Ureter (tissue), 1 donor: ENCODE data around the gene ZC3H13. TPM values are rescaled to one million over a fixed set of nuclear protein-coding genes. Genes with fewer than 3 reads are reported as not detected.
"Not testable (repeated sequence)": the region's sequence is repeated elsewhere in the genome, so short reads cannot be mapped to it uniquely, and the experiment has no call there.

Experiments
- DNase-seq: peaks from one replicate; pipeline ENCODE4 v3.0.0-alpha.2; 2020; ENCODE audit warnings: low spot score
- total RNA-seq: library from RNA; stranded (reverse); gene quantifications from one replicate; pipeline ENCODE4 v1.2.4, GENCODE V29; 2023
- donor health status: DM: yes; HTN: yes; CAD: no.

Gene ZC3H13
- total RNA-seq, 1 donor from 2014 or later = 53.4 TPM

- no peak for DNase-seq
Measured at GRCh38 chr13:46006688-46007452, 45.7 kb downstream of the ZC3H13 start.

DNA sequence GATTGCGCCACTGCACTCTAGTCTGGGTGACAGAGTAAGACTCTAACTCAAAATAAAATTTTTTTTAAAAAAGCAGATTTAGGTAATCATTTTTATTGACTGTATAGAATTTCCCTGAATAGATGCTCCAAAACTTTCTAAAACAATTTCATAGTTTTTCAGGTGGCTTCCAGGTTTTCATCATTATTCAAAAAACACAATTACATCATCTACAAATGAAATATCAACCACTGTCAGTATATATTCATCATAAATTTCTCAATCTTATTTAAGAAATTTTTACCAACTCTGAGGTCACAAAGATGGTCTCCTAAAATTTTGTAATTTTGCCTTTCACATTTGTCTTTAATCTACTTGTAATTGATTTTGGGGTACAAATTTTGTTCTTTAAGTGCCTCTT lies 48.1 kb downstream of the ZC3H13 start:
- DNase-seq = no peak

DNA sequence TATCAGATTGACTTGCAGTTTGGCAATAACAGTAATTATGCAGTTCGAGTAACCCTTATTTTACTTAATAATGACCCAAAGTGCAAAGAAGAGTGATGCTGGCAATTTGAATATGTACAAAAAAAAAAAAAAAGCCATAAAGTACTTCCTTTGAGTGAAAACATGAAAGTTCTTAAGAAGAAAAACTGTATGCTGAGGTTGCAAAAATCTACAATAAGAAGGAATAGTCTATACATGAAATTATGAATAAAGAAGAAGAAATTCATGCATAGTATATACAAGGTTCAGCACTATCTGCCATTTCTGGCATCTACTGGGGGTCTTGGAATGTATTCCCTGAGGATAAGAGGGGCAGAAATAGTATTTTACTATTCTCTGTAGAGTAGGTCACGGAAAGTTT lies 55.9 kb downstream of the ZC3H13 start:
- DNase-seq = no peak

DNA sequence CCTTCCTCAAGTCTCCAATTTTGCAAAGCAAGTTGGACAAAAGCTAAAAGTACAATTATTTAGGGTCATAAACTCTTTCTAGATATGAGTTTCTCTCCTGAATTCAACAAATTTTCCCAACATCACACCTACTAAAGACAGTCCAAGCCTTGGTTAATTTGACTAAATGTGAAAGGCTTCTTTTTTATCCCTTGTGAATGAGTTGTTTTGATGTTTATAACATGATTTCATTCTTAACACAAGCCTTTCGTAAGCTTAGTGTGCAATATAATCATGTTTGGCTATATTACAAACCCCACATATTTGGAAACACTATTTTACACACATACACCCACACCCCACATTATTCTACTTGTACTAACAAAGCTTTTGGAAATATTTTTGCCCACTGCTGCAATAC lies 57.3 kb downstream of the ZC3H13 start:
- no peak for DNase-seq

DNA sequence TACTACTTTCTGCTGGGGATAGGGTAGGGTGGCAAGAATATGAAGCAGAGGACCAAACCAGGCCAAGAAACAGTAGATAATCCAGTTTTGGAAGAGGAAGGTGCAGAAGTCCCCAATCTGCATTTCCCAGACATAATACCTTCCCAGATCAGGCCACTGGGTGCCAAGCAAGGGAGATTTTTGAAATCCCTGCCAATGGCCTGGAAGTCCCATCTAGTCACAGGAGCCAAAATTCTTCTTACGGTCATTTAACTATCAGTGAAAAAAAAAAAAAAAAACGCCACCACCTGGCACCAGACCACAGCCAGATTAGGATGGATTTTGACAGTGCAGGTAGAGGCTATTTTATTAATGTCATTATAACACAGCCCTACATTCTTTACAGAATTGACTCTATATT lies 57.8 kb downstream of the ZC3H13 start:
- DNase-seq = no peak

DNA sequence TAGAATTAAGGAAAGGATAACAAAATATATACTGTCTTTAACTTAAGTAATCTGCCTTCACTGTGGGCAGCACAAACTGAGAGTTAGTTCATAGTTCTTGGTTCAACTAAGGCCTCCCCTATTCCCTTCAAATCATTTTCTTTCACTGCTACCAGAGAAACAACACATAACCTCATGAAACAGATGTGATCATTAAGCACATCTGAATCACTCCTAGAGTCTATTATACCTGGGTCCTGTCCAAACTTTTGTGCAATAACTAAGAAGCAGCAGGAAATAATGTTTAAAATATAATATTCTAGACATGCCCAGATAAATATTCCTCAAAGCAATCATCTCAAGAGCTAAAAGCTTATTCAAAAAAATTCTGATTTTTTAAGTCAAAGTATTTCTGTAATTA lies 62.9 kb downstream of the ZC3H13 start:
- no peak for DNase-seq

DNA sequence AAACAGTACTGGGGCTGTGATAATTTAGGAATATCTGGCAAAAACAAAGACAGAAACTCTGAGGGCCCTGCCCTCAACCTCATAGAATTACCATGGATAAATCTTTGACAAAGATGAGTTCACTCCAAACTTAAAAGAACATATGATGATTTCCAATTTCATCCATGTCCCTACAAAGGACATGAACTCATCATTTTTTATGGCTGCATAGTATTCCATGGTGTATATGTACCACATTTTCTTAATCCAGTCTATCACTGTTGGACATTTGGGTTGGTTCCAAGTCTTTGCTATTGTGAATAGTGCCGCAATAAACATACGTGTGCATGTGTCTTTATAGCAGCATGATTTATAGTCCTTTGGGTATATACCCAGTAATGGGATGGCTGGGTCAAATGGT lies 71.4 kb downstream of the ZC3H13 start:
- DNase-seq = not testable (repeated sequence)

- DNase-seq = no peak
Measured at GRCh38 chr13:45975337-45975736, 77.2 kb downstream of the ZC3H13 start.

- no peak for DNase-seq
Measured at GRCh38 chr13:45974500-45974899, 78.0 kb downstream of the ZC3H13 start.

- no peak for DNase-seq
Measured at GRCh38 chr13:45967589-45967988, 85.0 kb downstream of the ZC3H13 start.

GRCh38 chr13:45966715-45967114 lies 85.8 kb downstream of the ZC3H13 start:
- DNase-seq = no peak

DNA sequence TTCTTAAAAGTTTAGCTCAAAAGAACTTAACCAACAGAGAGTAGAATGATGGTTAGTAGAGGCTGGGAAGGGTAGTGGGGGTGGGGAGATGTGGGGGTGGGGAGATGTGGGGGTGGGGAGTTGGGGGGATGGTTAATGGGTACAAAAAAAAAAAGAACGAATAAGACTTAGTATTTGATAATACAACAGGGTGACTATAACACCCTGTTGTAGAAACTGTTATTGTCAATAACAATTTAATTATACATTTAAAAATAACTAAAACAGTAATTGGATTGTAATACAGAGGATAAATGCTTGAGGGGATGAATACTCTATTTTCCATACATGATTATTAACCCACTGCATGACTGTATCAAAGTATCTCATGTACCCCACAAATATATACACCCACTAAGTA lies 91.1 kb downstream of the ZC3H13 start:
- no peak for DNase-seq

- no peak for DNase-seq
Measured at GRCh38 chr13:45954836-45955800, 97.4 kb downstream of the ZC3H13 start.

- no peak for DNase-seq
Measured at GRCh38 chr13:45953082-45953481, 99.5 kb downstream of the ZC3H13 start.

DNA sequence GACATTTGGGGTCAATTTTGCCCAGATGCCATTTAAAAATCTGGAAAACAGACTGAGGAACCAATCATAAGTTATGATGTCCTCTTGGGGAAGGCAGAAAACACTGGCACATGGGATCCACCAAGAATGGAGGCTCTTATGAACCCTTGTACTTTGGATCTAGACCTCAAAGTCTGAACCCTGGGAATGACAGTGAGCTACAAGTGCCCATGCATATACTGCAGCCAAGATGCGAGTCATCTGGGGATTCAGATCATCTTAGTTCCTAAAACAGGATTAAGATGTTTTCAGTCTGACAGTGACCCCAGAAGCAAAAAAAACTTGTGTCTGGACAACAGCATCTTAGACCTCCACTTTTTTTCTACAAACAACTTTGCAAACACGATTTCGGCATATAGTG lies 100.8 kb downstream of the ZC3H13 start:
- no peak for DNase-seq

GRCh38 chr13:45951166-45951565 lies 101.4 kb downstream of the ZC3H13 start:
- no peak for DNase-seq

DNA sequence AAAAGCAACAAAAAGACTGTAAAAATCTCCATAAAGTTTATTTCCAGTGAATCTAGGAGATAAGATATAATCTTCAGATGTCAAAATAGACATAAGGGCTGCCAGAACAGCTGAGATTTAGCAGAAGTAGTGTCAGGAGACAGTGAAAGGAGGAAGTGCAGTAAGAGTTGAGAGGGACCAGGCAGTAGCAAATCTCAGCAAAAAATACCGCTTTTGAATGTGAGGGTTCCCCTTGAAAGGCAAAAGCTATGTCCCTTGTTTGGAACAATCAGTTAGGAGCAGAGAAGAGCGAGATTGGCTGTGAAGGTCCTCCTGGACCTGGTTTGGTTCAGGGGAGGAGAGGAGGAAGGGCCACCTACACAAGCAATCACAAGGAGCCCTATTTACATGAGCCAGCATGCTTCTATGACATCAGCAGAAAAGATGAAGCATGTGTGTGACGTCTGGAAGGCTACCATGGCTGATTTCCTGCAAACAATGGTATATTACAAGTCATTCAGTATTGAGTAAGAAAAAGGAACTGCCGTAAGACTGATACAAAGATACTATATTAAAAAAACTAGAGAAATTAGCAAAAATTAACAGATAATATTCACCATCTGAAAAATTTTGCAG lies 102.1 kb downstream of the ZC3H13 start:
- DNase-seq = no peak

DNA sequence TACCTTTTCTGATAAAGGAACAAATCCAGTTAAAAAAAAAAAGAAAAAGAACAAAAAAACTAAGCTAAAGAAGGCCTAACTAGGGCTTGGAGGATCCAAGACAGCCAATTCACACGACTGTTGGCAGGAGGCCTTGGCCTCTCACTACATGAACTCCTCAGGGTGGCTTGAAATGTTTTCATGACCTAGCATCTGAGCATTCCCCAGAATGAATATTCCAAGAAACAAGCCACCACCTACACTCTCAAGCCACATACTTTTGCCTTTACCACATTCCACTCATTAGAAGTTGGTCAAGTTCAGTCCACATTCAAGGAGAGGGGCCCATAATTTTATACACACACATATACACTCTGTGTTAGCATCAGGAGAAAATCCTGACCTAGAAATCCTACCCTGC lies 103.4 kb downstream of the ZC3H13 start:
- no peak for DNase-seq

DNA sequence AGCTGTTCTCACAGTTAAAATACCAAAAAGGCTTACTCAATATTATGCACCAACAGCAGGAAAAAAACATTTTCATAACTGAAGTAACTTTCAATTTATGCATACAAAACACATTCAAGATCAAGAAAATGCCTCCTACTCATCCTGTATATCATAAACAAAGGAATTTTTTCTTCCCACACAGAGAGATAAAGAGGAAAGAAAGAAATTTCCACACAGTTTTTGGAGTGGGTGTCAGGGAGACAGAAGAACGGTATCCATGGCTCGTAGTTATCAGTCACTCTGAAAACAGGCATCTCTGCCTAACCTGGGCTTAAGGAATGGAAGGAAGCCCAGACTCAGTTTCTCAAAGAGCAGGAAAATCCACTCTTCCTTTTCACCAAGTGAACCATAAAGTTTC lies 108.6 kb downstream of the ZC3H13 start:
- DNase-seq = no peak

DNA sequence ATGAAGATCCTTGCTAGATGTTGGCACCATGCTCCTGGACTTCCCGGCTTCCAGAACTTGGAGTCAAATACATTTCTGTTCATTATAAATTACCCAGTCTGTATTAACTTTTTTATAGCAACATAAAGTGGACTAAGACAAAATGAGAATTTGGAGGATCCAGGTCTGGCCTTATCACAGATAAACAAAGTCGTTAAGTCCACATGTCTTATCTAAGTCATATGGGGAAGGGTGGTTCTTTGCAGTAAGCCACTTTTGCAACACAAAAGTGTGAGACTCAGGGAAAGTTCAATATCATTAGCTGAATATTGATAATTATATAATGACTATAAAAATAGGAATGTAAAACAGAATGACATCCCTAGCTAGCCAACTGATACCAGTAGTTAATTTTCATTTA lies 109.4 kb downstream of the ZC3H13 start:
- DNase-seq = no peak

- no peak for DNase-seq
Measured at GRCh38 chr13:45941261-45941660, 111.3 kb downstream of the ZC3H13 start.

DNA sequence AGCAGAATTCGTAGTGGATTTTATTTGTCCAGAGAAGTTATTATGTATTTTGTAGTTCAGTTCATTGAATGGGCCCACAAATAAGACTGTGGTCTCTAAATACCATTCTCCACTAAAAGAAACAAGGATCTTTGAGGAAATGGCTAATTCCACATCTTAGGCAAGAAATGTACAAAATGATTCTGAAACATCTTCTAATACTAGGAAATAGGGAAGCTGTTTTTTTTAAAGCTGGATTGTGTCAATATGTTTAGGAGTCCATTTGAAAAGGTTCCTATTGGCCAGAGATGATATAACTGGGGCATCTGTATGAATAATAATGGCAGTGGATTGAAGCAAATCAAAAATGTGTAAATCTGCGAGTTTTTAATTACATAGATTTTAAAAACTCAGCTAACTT lies 112.5 kb downstream of the ZC3H13 start:
- no peak for DNase-seq

GRCh38 chr13:45936621-45937020 lies 115.9 kb downstream of the ZC3H13 start:
- no peak for DNase-seq
